WTC11 (cell line): ENCODE results near the gene ADGRF5. TPM values are rescaled to one million over a fixed set of nuclear protein-coding genes. Genes with fewer than 3 reads are reported as not detected.

Experiments
- ATAC-seq: fragments of 200-7000 bp; cut with Tn5 transposase; 2 replicates; pipeline ENCODE4 v1.10.0; 2021; ENCODE audit warnings: mild to moderate bottlenecking, moderate library complexity
- CTCF ChIA-PET: fragments of 300-600 bp; sonication (Branson Sonifier 250); formaldehyde crosslinking; loops from one replicate; lab custom pipeline; 2021; ENCODE audit warnings: antibody characterized with exemption; lab: Charles Lee
- POLR2A ChIA-PET: fragments of 350-600 bp; sonication (Branson Sonifier 250); formaldehyde crosslinking; loops from one replicate; lab custom pipeline; 2021; ENCODE audit warnings: antibody characterized with exemption; lab: Charles Lee
- DNase-seq: peaks from one replicate; pipeline ENCODE4 v3.0.0; 2021; ENCODE audit warnings: low spot score
- H3K27ac Mint-ChIP-seq: 2 replicates; pipeline ENCODE4 v1.8.0; 2021; ENCODE audit warnings: mixed read lengths
- H3K27me3 Mint-ChIP-seq: 2 replicates; pipeline ENCODE4 v1.8.0; 2021; ENCODE audit warnings: low read depth, mild to moderate bottlenecking, moderate library complexity, mixed read lengths
- H3K36me3 Mint-ChIP-seq: 2 replicates; pipeline ENCODE4 v1.8.0; 2021; ENCODE audit warnings: mixed read lengths
- H3K4me1 Mint-ChIP-seq: 2 replicates; pipeline ENCODE4 v1.8.0; 2022; ENCODE audit warnings: mixed read lengths
- H3K4me3 Mint-ChIP-seq: 2 replicates; pipeline ENCODE4 v1.8.0; 2021; ENCODE audit warnings: mild to moderate bottlenecking, moderate library complexity, mixed read lengths
- H3K9me3 Mint-ChIP-seq: 2 replicates; pipeline ENCODE4 v1.8.0; 2021; ENCODE audit warnings: mixed read lengths
- AR ChIP-seq: fragments of 250-450 bp; sonication (Bioruptor Pico); IDR thresholded peaks from 2 replicates; pipeline ENCODE4 v1.9.0; 2021; ENCODE audit warnings: mild to moderate bottlenecking
- ARID4B ChIP-seq: sonication (generic); formaldehyde crosslinking; IDR thresholded peaks from 2 replicates; pipeline ENCODE4 v1.8.0; 2023; ENCODE audit warnings: missing genetic modification reagents, mild to moderate bottlenecking, borderline replicate concordance
- CREM ChIP-seq: sonication (generic); formaldehyde crosslinking; IDR thresholded peaks from 2 replicates; pipeline ENCODE4 v1.8.1; 2022; ENCODE audit warnings: mild to moderate bottlenecking, missing genetic modification reagents, moderate library complexity
- CTCF ChIP-seq: fragments of 200-600 bp; IDR thresholded peaks from 2 replicates; pipeline ENCODE4 v1.8.0; 2022; ENCODE audit warnings: antibody characterized with exemption
- E2F1 ChIP-seq: sonication (generic); formaldehyde crosslinking; IDR thresholded peaks from 2 replicates; pipeline ENCODE4 v1.8.0; 2022; ENCODE audit warnings: mild to moderate bottlenecking, missing genetic modification reagents
- IRF2 ChIP-seq: sonication (generic); formaldehyde crosslinking; IDR thresholded peaks from 2 replicates; pipeline ENCODE4 v1.8.0; 2022; ENCODE audit warnings: low read depth, missing genetic modification reagents, borderline replicate concordance
- JUN ChIP-seq: sonication (generic); formaldehyde crosslinking; IDR thresholded peaks from 2 replicates; pipeline ENCODE4 v1.8.0; 2023; ENCODE audit warnings: mild to moderate bottlenecking, missing genetic modification reagents
- MYBL2 ChIP-seq: sonication (generic); formaldehyde crosslinking; IDR thresholded peaks from 2 replicates; pipeline ENCODE4 v1.8.1; 2023; ENCODE audit warnings: mild to moderate bottlenecking, moderate library complexity, missing genetic modification reagents
- NFATC4 ChIP-seq: fragments of 250-450 bp; sonication (Bioruptor Pico); IDR thresholded peaks from 2 replicates; pipeline ENCODE4 v1.9.0; 2021; ENCODE audit warnings: mild to moderate bottlenecking
- PREB ChIP-seq: sonication (generic); formaldehyde crosslinking; IDR thresholded peaks from 2 replicates; pipeline ENCODE4 v1.8.1; 2022; ENCODE audit warnings: mild to moderate bottlenecking, missing genetic modification reagents, moderate library complexity, borderline replicate concordance
- PRRX2 ChIP-seq: fragments of 250-450 bp; sonication (Bioruptor Pico); IDR thresholded peaks from 2 replicates; pipeline ENCODE4 v1.8.0; 2021; ENCODE audit warnings: mild to moderate bottlenecking
- RELA ChIP-seq: sonication (generic); formaldehyde crosslinking; IDR thresholded peaks from 2 replicates; pipeline ENCODE4 v1.8.1; 2022; ENCODE audit warnings: missing genetic modification reagents, mild to moderate bottlenecking, borderline replicate concordance
- SMAD3 ChIP-seq: sonication (generic); formaldehyde crosslinking; IDR thresholded peaks from 2 replicates; pipeline ENCODE4 v1.8.0; 2022; ENCODE audit warnings: missing genetic modification reagents, mild to moderate bottlenecking, borderline replicate concordance
- TP53 ChIP-seq: sonication (generic); formaldehyde crosslinking; IDR thresholded peaks from 2 replicates; pipeline ENCODE4 v1.8.1; 2023; ENCODE audit warnings: mild to moderate bottlenecking, missing genetic modification reagents
- ZNF121 ChIP-seq: sonication (generic); formaldehyde crosslinking; IDR thresholded peaks from 2 replicates; pipeline ENCODE4 v1.8.0; 2023; ENCODE audit warnings: missing genetic modification reagents
- ZNF317 ChIP-seq: sonication (generic); formaldehyde crosslinking; IDR thresholded peaks from 2 replicates; pipeline ENCODE4 v1.8.1; 2023; ENCODE audit warnings: low read depth, mild to moderate bottlenecking, moderate library complexity, missing genetic modification reagents, borderline replicate concordance
- ZSCAN18 ChIP-seq: fragments of 250-450 bp; sonication (Bioruptor Pico); IDR thresholded peaks from 2 replicates; pipeline ENCODE4 v2.1.2; 2022; ENCODE audit warnings: mild to moderate bottlenecking, moderate library complexity
- total RNA-seq: library from RNA; stranded (reverse); gene quantifications from 3 replicates; pipeline ENCODE4 v1.2.3, GENCODE V29; 2021

Gene ADGRF5
- total RNA-seq, 1 experiment from 2014 or later = 0.24 TPM

- Mint-ChIP-seq H3K36me3 (no peaks in the 10 kb centered on the region), H3K27me3 (no peaks in the 10 kb centered on the region), H3K4me1 (peaks cover 4% of the 10 kb centered on the region; the same call in 1 of the 2 replicates), H3K27ac (no peak overlapping the region), H3K4me3 (no peak overlapping the region), H3K9me3 (peaks cover 4% of the 10 kb centered on the region)
- ChIA-PET POLR2A (no interaction called here), CTCF (no interaction called here)
- no peak for ATAC-seq
- TF ChIP-seq NFATC4 (CRISPR knock-in tag) = no peak
- TF ChIP-seq AR (CRISPR knock-in tag) = no peak
- TF ChIP-seq CTCF = no peak
- no peak for TF ChIP-seq MYBL2 (CRISPR knock-in tag)
- TF ChIP-seq TP53 (CRISPR knock-in tag) = no peak
- no peak for TF ChIP-seq E2F1
- TF ChIP-seq ZSCAN18 (CRISPR knock-in tag) = no peak
- TF ChIP-seq SMAD3 (CRISPR knock-in tag) = no peak
- DNase-seq = no peak
Measured at GRCh38 chr6:46819561-46819960, 102.2 kb downstream of the ADGRF5 start.

GRCh38 chr6:46816626-46817025 is 105.1 kb downstream of the ADGRF5 start:
- Mint-ChIP-seq H3K9me3 (peaks cover 14% of the 10 kb centered on the region), H3K27ac (no peak overlapping the region), H3K27me3 (no peaks in the 10 kb centered on the region), H3K4me3 (no peak overlapping the region), H3K4me1 (peaks cover 4% of the 10 kb centered on the region; the same call in 1 of the 2 replicates), H3K36me3 (no peaks in the 10 kb centered on the region)
- no peak for DNase-seq
- ChIA-PET CTCF (no interaction called here), POLR2A (no interaction called here)
- ATAC-seq = no peak
- TF ChIP-seq IRF2 (no peak), PREB (CRISPR knock-in tag) (no peak), CREM (no peak), AR (CRISPR knock-in tag) (no peak), ZNF317 (CRISPR knock-in tag) (no peak), ZNF121 (CRISPR knock-in tag) (no peak), ARID4B (no peak), RELA (CRISPR knock-in tag) (no peak), JUN (CRISPR knock-in tag) (no peak), PRRX2 (CRISPR knock-in tag) (no peak)
